Esophagus squamous epithelium (tissue), 4 donors: ENCODE results near the gene NUFIP1.

Experiments
- CTCF ChIP-seq, 6 experiments: fragments of 450-650 bp in 4 of 6; fragments of 200-600 bp in 2 of 6; sonication (generic) in 2 of 6; IDR thresholded peaks; one replicate each; pipeline ENCODE4 v1.5.1; 2016 to 2019; ENCODE audit warnings: antibody characterized with exemption in 6 of 6, mild to moderate bottlenecking in 4 of 6, moderate library complexity in 4 of 6
- POLR2A ChIP-seq, 4 donors: fragments of 450-650 bp; IDR thresholded peaks; one replicate each; pipeline ENCODE4 v1.6.1; 2017; ENCODE audit warnings: antibody characterized with exemption in 4 of 4, mild to moderate bottlenecking in 4 of 4, moderate library complexity in 3 of 4

- TF ChIP-seq CTCF (IDR thresholded peaks at IDR 0.05) (no peak), POLR2A (IDR thresholded peaks at IDR 0.05) (no peak)
Observed at GRCh38 chr13:44903574-44903985, 85.7 kb downstream of the NUFIP1 start.
